Transverse colon (tissue), 4 donors: ENCODE measurements around the gene FHIP2A. TPM values are rescaled to one million over a fixed set of nuclear protein-coding genes. Genes with fewer than 3 reads are reported as not detected.

Experiments used
- DNase-seq: peaks from one replicate; pipeline ENCODE4 v3.0.0-alpha.2; 2019
- H3K27ac ChIP-seq, 4 donors: fragments of 200-600 bp; sonication (generic); 2 replicates each; pipeline ENCODE4 v1.5.1; 2016 to 2018; ENCODE audit warnings: inconsistent platforms in 4 of 4
- H3K27me3 ChIP-seq: fragments of 200-600 bp; sonication (generic); 2 replicates; pipeline ENCODE4 v1.5.1; 2017; ENCODE audit warnings: inconsistent platforms
- H3K36me3 ChIP-seq, 4 donors: fragments of 200-600 bp; sonication (generic); 2 replicates each; pipeline ENCODE4 v1.5.1; 2017 to 2019; ENCODE audit warnings: inconsistent platforms in 4 of 4
- H3K4me1 ChIP-seq, 4 donors: fragments of 200-600 bp; sonication (generic); 2 replicates each; pipeline ENCODE4 v1.5.1; 2017 to 2020; ENCODE audit warnings: inconsistent platforms in 4 of 4
- H3K4me3 ChIP-seq, 4 donors: fragments of 200-600 bp; sonication (generic); 1 replicate in 1 of 4; 2 replicates in 3 of 4; pipeline versions ENCODE4 v1.5.1 to v1.6.1; 2017 to 2019; ENCODE audit warnings: inconsistent platforms in 4 of 4
- H3K9me3 ChIP-seq, 2 donors: fragments of 200-600 bp; sonication (generic); 2 replicates each; pipeline ENCODE4 v1.5.1; 2017 to 2019; ENCODE audit warnings: inconsistent platforms in 2 of 2
- EP300 ChIP-seq: sonication (generic); formaldehyde crosslinking; IDR thresholded peaks from one replicate; pipeline ENCODE4 v1.6.1; 2017; ENCODE audit warnings: antibody characterized with exemption, low read depth
- POLR2A ChIP-seq: fragments of 450-650 bp; IDR thresholded peaks from one replicate; pipeline ENCODE4 v1.6.1; 2016; ENCODE audit warnings: antibody characterized with exemption, mild to moderate bottlenecking, moderate library complexity
- POLR2AphosphoS5 ChIP-seq, 3 donors: sonication (generic); formaldehyde crosslinking; IDR thresholded peaks; one replicate each; pipeline ENCODE4 v1.6.1; 2016; ENCODE audit warnings: antibody characterized with exemption in 3 of 3
- WGBS, 2 donors: methylation state at CpG; one replicate each; pipeline ENCODE4 v1.1.5; 2018; ENCODE audit warnings: low coverage in 1 of 2; 5-methylcytosine and 5-hydroxymethylcytosine counted together
- in situ Hi-C, 4 donors: fragments of 200-750 bp; cut with MboI; loops; one replicate each; pipeline versions ENCODE4 v1.15.0 to v1.15.1; 2017; ENCODE audit warnings: low sequenced_read_pairs in 3 of 4, low pct_ligation_motif_present in 1 of 4, low pct_unique_long_range_greater_than_20kb in 1 of 4
- intact Hi-C: fragments of 100-400 bp; cut with DNase I; formaldehyde crosslinking; loops from one replicate; pipeline ENCODE4 v1.15.1; 2023; ENCODE audit warnings: low total_unique reads
- total RNA-seq, 4 donors: library from RNA; depleted of rRNA; stranded (reverse); fragments of >200 nt; gene quantifications; one replicate each; pipeline ENCODE4 v1.1.0, GENCODE V29; 2016
- TF ChIP-seq, protein P1 (sequence below), 5 experiments: fragments of 200-600 bp in 3 of 5; fragments of 450-650 bp in 2 of 5; sonication (generic) in 3 of 5; IDR thresholded peaks; 1 replicate in 2 of 5; 2 replicates in 3 of 5; pipeline ENCODE4 v1.5.1; 2016 to 2017; ENCODE audit warnings: antibody characterized with exemption in 5 of 5, inconsistent platforms in 3 of 5, mild to moderate bottlenecking in 2 of 5, moderate library complexity in 1 of 5

Gene FHIP2A
- total RNA-seq, 4 donors from 2014 or later: 17.2 to 218 (median 25.5) TPM

GRCh38 chr10:114819322-114819721, 2.3 kb upstream of the FHIP2A start:
- no peaks in the 10 kb centered on the region for H3K36me3 ChIP-seq
- no peak overlapping the region for H3K4me3 ChIP-seq
- no peaks in the 10 kb centered on the region for H3K27me3 ChIP-seq
- intact Hi-C loops: no loop called here
- no peaks in the 10 kb centered on the region for H3K9me3 ChIP-seq
- H3K4me1 ChIP-seq: peaks cover 9 to 22% (median 18%) of the 10 kb centered on the region in 4 donors
- no peak for DNase-seq
- no peak overlapping the region for H3K27ac ChIP-seq
- in situ Hi-C loops: no loop called here
- 94% methylated on average over 1 of the region's 1 CpG; no CpG with 5 or more reads in 1 of the 2 donors for WGBS, 2 donors
- TF ChIP-seq EP300 (no peak), POLR2AphosphoS5 (IDR thresholded peaks at IDR 0.05) (no peak), POLR2A (no peak)
- TF ChIP-seq, protein P1, sequence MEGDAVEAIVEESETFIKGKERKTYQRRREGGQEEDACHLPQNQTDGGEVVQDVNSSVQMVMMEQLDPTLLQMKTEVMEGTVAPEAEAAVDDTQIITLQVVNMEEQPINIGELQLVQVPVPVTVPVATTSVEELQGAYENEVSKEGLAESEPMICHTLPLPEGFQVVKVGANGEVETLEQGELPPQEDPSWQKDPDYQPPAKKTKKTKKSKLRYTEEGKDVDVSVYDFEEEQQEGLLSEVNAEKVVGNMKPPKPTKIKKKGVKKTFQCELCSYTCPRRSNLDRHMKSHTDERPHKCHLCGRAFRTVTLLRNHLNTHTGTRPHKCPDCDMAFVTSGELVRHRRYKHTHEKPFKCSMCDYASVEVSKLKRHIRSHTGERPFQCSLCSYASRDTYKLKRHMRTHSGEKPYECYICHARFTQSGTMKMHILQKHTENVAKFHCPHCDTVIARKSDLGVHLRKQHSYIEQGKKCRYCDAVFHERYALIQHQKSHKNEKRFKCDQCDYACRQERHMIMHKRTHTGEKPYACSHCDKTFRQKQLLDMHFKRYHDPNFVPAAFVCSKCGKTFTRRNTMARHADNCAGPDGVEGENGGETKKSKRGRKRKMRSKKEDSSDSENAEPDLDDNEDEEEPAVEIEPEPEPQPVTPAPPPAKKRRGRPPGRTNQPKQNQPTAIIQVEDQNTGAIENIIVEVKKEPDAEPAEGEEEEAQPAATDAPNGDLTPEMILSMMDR (IDR thresholded peaks at IDR 0.05): no peak

DNA sequence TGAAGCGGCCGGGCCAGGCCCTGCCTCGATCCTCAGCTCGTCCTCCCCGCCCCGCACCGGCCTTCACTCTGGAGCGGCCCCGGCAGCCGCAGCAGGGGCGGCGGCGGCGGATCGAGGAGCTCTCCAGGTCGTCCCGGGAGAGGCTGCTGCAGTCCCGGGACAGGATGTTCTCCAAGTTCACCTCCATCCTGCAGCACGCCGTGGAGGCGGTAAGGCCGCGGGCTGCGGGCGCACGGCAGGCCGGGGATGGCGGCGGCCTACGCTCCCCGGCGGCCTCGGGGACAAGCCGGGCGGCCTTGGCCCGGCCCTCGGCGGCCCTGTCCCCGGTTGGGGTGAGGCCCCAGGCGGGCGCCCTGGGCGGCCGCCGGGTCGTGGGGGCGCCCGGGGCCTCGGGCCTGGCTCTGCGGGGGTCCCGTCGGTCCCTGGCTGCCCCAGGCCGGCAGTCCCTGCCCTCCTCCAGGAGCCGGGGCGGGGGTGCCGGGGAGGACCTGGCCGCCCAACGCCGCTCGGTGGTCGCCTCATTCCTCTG, 399 bp downstream of the FHIP2A start:
- H3K27me3 ChIP-seq: no peaks in the 10 kb centered on the region
- peak overlapping the region; percentile 79 to 98 (median 93) for H3K4me3 ChIP-seq
- in situ Hi-C loops (no loop called here), intact Hi-C loops (no loop called here)
- peak; percentile 25 for DNase-seq
- TF ChIP-seq EP300 (no peak), POLR2AphosphoS5 (IDR thresholded peaks at IDR 0.05) (peak in 1 of 3 donors; percentile 1)
- TF ChIP-seq, protein P1 (IDR thresholded peaks at IDR 0.05): peak in 1 of 5 experiments; percentile 9
- 0% methylated on average over 7 of the region's 60 CpGs; no CpG with 5 or more reads in 1 of the 2 donors for WGBS, 2 donors
- H3K36me3 ChIP-seq: no peaks in the 10 kb centered on the region
- H3K4me1 ChIP-seq: peaks cover 16 to 40% (median 20%) of the 10 kb centered on the region in 4 donors
- H3K9me3 ChIP-seq: no peaks in the 10 kb centered on the region
- H3K27ac ChIP-seq: peak overlapping the region; percentile 96 to 99 (median 97)

DNA sequence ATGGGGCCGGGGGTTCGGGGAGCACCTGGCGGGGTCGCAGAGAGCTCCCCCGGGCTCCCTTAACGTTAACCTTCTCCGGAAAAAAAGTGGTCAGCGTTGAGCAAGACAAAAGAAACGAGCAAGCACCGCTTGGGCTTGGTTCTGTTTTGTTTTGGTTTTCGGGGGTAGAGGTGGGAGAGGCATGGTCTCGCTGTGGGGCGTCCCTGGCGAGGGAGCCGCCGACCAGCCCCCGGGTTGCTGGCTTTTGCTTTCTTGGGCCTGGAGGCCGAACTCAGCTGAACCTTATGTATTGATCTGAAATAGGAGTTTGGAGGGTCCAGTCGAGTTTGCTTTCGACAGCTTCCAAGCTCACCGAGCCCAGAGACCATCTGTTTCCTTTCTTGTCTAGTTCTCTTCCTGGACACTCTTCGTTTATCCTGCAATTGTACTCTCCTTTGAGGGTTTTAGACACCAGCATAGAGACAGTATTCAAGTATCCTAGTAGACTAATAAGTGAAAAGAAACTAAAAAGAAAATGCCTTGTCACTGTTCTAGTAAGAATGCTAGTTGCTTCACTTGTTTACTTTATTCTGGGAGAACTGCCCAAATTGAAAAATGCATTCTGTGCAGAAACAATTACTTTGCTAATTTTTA, 980 bp downstream of the FHIP2A start:
- no peaks in the 10 kb centered on the region for H3K9me3 ChIP-seq
- peak overlapping the region; percentile 79 to 98 (median 93) for H3K4me3 ChIP-seq
- in situ Hi-C loops (no loop called here), intact Hi-C loops (no loop called here)
- H3K27ac ChIP-seq: peak overlapping the region; percentile 96 to 99 (median 97)
- no peaks in the 10 kb centered on the region for H3K36me3 ChIP-seq
- H3K27me3 ChIP-seq: no peaks in the 10 kb centered on the region
- DNase-seq: peak; percentile 23
- H3K4me1 ChIP-seq: peaks cover 16 to 40% (median 20%) of the 10 kb centered on the region in 4 donors
- 0% methylated on average over 11 to 22 of the region's 22 CpGs for WGBS, 2 donors
- TF ChIP-seq POLR2AphosphoS5 (IDR thresholded peaks at IDR 0.05) (peak in 2 of 3 donors; percentile 36 to 42), EP300 (no peak)

DNA sequence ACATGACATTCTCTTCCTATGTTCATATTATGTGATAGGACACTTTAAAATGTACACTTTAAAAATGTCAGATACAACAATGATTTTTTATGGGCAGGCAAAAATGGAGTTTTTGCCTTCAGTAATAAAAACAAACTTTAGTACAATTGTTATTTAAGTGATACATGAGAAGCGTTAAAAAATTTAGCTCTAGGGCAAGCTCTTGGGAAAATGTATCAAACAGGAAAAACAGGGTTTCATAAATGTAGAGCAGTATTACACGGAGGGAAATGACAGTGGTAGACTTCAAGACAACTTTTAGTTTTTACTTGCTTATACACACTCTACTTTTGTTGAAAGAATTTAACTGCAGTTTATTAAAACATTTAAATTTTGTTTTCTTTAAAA, 1.5 kb downstream of the FHIP2A start:
- TF ChIP-seq POLR2A: no peak
- TF ChIP-seq POLR2AphosphoS5 (IDR thresholded peaks at IDR 0.05): no peak
- TF ChIP-seq, protein P1 (IDR thresholded peaks at IDR 0.05): no peak
- no peak for TF ChIP-seq EP300
- Histone ChIP-seq H3K36me3 (no peaks in the 10 kb centered on the region), H3K27me3 (no peaks in the 10 kb centered on the region), H3K4me3 (peak overlapping the region in 3 of 4 donors; percentile 89 to 98 (median 97)), H3K4me1 (peaks cover 16 to 40% (median 20%) of the 10 kb centered on the region in 4 donors), H3K27ac (peak overlapping the region; percentile 96 to 99 (median 97)), H3K9me3 (no peaks in the 10 kb centered on the region)
- intact Hi-C loops: no loop called here
- DNase-seq: no peak
- in situ Hi-C loops: no loop called here
- WGBS, 2 donors: 5 to 7% methylated on average over 2 of the region's 2 CpGs
